Stimulated activated CD8-positive, alpha-beta memory T cell treated with anti-CD3 and anti-CD28 coated beads, Interleukin-7, amount 100 ng/mL, for 4 hours (primary cell): ENCODE measurements around the gene RAPGEF5.

ENCODE experiments used
- DNase-seq, 2 donors: peaks; one replicate each; pipeline ENCODE4 v3.0.0-alpha.2; 2020; ENCODE audit warnings: low read depth in 2 of 2

Gene RAPGEF5

GRCh38 chr7:22256541-22257096 lies 100.3 kb downstream of the RAPGEF5 start:
- no peak for DNase-seq

DNA sequence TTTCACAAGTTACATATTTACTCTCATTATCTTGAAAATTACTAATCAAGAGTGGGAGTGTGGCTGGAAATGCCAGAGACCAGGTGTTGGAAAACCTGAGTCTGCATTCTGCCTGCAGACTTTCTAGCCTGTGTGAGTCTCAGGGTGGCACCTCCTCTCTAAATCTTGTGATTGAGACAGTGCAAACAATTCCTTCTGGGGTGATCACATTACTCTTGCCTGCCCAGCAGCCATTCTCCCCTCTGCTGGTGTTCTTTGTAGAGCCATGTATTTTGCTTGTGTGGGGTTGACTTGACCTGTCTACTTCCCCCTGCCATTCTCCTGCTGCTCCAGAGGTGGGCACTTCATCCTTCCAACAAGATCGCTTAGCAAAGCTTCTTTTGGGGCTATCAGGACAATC lies 101.1 kb downstream of the RAPGEF5 start:
- no peak for DNase-seq

DNA sequence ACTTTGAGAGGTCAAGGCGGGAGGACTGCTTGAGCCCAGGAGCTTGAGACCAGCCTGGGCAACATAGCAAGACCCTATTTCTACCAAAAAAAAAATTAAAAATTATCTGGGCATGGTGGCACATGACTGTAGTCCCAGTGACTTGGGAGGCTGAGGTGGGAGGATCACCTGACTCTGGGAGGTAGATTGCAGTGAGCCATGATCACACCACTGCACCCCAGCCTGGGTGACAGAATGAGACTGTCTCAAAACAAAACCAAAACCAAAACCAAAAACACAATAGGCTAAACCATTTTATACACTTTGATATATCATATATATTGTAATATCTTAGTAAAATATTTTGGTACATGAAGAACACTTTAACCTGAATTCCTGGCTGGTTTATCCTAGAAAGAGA lies 101.6 kb downstream of the RAPGEF5 start:
- no peak for DNase-seq

DNA sequence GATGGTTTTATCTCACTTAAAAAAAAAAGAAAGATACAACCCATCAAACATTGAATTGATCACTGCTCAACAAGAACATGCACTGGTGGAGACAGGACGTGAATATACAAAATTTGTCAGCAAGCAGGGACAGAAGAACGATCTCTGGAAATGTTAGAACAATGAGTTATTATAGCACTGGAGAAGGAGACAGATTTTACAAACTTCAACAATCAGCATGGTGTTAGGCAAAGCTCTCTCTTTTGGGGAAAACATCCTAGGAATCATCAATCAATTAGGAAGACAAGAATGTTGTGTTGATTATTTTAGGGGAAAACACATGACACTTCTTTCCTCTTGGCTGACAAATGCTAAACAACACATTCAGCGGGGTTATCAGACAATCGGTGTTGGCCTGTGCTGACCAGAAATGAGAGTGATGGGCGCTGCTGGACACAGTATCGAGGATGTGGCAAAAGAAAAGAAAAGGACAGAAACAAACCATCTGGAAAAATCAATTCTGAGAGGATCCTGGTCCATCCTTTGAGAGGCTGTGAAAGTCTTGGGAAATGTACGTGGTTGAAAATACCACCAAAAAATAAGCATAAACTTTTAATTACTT lies 103.9 kb downstream of the RAPGEF5 start:
- DNase-seq, result no peak

- no peak for DNase-seq
Observed at GRCh38 chr7:22252016-22252415, 104.9 kb downstream of the RAPGEF5 start.

GRCh38 chr7:22251281-22251680 lies 105.7 kb downstream of the RAPGEF5 start:
- no peak for DNase-seq

GRCh38 chr7:22250390-22250789 lies 106.6 kb downstream of the RAPGEF5 start:
- DNase-seq, result no peak

GRCh38 chr7:22248111-22248809 lies 108.7 kb downstream of the RAPGEF5 start:
- DNase-seq, result no peak

DNA sequence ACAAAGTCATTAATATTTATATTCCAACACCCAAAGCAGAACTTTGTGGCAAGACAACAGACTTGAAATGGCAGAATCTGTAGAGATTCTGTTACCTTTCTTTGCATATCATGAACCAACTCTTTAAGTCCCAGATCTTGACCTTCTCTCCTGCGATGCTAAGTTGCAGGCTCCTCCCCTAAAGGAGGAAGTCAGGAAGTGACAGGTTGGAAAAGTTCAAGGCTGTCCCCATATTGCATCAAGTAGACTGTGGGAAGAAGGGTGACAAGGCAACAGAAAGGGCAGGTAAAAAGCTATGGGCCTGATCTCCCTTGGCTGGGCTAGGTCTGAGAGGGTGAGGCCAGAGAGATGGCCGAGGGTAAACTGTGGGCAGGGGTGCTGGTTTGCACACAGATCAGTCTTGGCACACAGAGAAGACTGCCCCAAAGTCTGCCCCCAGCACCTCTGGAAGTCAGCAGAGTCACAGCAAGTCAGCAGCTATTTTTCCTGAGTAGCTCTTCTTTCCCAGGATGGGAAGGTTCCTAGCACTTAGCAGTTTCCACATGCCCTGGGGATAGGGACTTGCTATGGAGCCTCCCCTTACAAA lies 115.1 kb downstream of the RAPGEF5 start:
- no peak for DNase-seq

- no peak for DNase-seq
Observed at GRCh38 chr7:22240904-22241571, 115.9 kb downstream of the RAPGEF5 start.

DNA sequence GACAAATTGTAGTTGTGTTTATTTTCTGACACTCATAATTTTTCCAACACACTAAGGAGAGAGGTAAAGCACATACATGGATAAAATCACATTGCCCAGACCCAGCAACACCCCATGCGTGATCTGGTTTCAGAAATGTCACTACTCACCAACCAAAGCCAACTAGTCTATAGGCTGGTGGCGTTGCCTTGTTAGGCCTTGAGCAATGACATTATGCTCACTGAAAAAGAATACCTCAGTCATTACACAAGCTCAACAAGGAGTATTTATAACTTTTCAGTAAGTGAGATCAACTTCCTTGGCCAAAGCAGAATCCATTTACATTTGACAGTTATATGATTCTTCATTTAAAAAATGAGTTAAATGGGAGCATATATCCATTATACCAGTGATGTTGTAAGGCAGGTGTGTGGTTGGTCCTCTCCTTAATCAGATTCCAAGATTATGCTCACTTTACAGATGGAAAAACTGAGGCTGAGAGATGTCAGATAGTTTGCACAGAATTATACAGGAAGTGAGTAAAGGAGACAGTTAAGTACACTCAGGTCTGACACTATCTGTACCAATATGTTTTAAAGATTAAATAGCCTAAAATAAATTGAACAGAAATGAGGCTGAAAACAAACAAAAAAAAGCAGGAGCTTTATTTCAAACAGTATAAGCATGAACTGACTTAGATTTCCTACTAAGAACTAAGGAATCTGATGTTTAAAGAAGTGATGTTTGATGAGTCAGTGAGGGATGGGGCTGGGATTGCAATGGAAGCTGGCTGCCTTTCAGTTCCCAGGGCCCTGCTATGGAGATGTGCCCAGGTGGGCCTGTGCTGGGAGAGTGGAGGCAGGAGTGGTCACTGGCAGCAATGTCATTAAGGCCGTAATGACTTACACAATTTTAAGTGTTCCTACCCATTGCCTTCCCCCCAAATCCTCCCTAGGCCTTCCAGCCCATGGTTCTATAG lies 118.3 kb downstream of the RAPGEF5 start:
- no peak for DNase-seq

GRCh38 chr7:22235134-22235533 lies 121.8 kb downstream of the RAPGEF5 start:
- DNase-seq, result no peak

GRCh38 chr7:22234227-22234626 lies 122.7 kb downstream of the RAPGEF5 start:
- no peak for DNase-seq

- no peak for DNase-seq
Observed at GRCh38 chr7:22231806-22232205, 125.1 kb downstream of the RAPGEF5 start.

DNA sequence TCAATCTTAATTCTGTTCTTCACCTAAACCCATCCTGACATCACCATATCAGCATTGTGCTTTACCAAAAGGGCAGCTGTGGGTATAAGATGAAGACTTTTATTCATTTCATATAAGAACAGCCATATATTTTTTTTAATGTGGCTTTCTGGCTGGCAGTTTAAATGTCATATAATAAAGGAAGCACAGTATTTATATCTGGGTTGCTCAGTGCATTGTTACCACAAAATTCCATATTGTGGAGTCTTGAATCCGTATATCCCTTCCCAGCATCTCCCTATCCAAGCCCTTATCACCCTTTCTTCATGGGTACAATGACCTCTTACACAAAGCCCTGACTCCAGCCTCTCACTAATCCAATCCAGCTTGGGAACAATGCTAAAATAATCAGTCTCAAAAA lies 125.8 kb downstream of the RAPGEF5 start:
- no peak for DNase-seq

GRCh38 chr7:22230238-22230637 lies 126.7 kb downstream of the RAPGEF5 start:
- DNase-seq, result no peak

DNA sequence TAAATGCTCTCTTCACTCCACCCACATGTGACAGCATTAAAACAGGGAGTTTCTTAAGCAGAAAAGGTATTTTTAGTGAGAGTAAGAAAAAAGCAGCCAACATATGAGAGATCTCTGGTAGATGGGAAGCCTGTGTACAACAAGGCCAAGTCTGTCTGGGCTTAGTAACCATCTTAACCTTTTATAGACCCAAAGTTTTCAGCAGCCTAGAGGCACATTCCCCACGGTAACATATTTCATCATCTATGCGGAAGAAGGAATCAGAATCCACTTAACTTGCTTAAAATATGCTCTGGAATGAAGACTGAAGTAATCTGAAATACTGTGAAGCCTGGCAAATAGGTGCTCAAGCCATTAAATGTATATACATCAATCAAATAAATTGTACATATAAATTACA lies 127.8 kb downstream of the RAPGEF5 start:
- DNase-seq, result no peak

DNA sequence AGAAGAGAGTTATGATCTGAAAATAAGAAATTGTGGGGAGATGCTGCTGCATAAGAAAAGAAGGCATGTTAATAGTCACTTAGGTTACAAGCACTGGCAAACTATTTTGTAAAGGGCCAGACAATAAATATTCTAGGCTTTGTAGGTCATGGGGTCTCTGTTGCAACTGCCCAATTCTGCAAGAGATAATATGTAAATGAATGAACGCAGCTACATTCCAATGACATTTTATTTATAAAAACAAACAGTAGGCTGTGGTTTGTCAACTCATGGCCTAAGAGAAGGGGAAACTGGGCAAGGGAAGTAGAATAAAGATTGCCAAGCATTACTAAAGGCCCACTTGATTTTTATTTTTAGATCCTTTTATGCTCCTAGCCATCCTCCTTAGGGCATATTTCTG lies 133.1 kb downstream of the RAPGEF5 start:
- no peak for DNase-seq

- DNase-seq, result no peak
Observed at GRCh38 chr7:22220941-22221340, 136.0 kb downstream of the RAPGEF5 start.

DNA sequence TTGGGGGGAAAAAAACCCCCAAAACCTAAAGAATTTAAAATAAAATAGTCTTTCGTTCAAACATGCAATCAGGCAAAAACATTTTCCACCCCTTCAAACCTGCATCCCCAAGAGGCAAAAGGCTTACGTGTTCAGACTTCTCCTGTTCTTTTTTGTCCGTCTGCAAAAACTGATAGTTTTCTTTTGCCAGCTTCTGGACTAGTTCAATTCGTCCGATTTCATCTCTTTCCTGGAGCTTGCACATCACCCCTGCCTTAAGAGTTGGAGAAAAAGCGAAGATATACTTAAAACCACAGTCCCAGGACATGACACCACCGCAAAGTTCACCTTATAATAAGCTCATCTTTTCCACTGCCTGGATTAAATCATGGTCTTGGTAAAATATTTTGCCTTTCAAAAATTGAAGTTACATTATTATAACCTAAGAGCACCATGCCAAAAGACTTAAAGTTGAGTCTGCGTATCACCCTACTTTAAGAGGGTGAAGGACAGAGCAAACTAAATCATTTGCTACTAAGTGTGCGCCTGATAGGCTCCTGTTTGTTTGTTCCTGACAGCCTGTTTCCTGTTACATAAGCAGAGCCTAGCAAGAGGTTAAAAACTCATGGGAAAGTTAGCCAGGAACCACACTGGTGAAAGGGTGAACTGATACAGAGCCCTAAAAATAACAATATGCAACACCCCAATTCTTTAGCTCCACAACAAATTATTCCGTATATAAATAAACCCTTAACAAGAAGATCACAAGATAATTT lies 137.0 kb downstream of the RAPGEF5 start:
- no peak for DNase-seq

GRCh38 chr7:22219036-22219435 lies 137.9 kb downstream of the RAPGEF5 start:
- no peak for DNase-seq
